ENCODE measurements around the gene PPIE.
"Not testable (repeated sequence)": the region's sequence is repeated elsewhere in the genome, so short reads cannot be mapped to it uniquely, and the experiment has no call there.

Gene PPIE

GRCh38 chr1:39758556-39759435 lies 20.1 kb downstream of the PPIE start:
- DNase-seq (ENCODE audit: low spot score): no peak

GRCh38 chr1:39759436-39759726 lies 20.7 kb downstream of the PPIE start:
- no peak for DNase-seq (ENCODE audit: low spot score)

- no peak for DNase-seq (ENCODE audit: low spot score)
Measured at GRCh38 chr1:39760074-39761008, 21.7 kb downstream of the PPIE start.

GRCh38 chr1:39761016-39761415 lies 22.3 kb downstream of the PPIE start:
- DNase-seq (ENCODE audit: low spot score): no peak

- DNase-seq (ENCODE audit: low spot score): no peak
Measured at GRCh38 chr1:39761557-39762260, 23.0 kb downstream of the PPIE start.

- no peak for DNase-seq (ENCODE audit: low spot score)
Measured at GRCh38 chr1:39762550-39763540, 24.2 kb downstream of the PPIE start.

GRCh38 chr1:39763619-39764374 lies 25.1 kb downstream of the PPIE start:
- DNase-seq (ENCODE audit: low spot score): not testable (repeated sequence)

- not testable (repeated sequence) for DNase-seq (ENCODE audit: low spot score)
Measured at GRCh38 chr1:39764512-39764911, 25.8 kb downstream of the PPIE start.

GRCh38 chr1:39766466-39766865 lies 27.8 kb downstream of the PPIE start:
- not testable (repeated sequence) for DNase-seq (ENCODE audit: low spot score)

GRCh38 chr1:39769502-39769901 lies 30.8 kb downstream of the PPIE start:
- not testable (repeated sequence) for DNase-seq (ENCODE audit: low spot score)

- not testable (repeated sequence) for DNase-seq (ENCODE audit: low spot score)
Measured at GRCh38 chr1:39770100-39771021, 31.7 kb downstream of the PPIE start.

- not testable (repeated sequence) for DNase-seq (ENCODE audit: low spot score)
Measured at GRCh38 chr1:39771022-39771532, 32.4 kb downstream of the PPIE start, which contains the start of gene OXCT2. OXCT2 (minus strand) TSS chr1:39771348; CDS start chr1:39771255, 93 bp downstream.

GRCh38 chr1:39773369-39773979 lies 34.8 kb downstream of the PPIE start:
- not testable (repeated sequence) for DNase-seq (ENCODE audit: low spot score)

GRCh38 chr1:39775141-39775540 lies 36.5 kb downstream of the PPIE start:
- not testable (repeated sequence) for DNase-seq (ENCODE audit: low spot score)

GRCh38 chr1:39775676-39776399 lies 37.2 kb downstream of the PPIE start:
- not testable (repeated sequence) for DNase-seq (ENCODE audit: low spot score)

- no peak for DNase-seq (ENCODE audit: low spot score)
Measured at GRCh38 chr1:39776400-39776713, 37.7 kb downstream of the PPIE start.

- no peak for DNase-seq (ENCODE audit: low spot score)
Measured at GRCh38 chr1:39776886-39777285, 38.2 kb downstream of the PPIE start.

- no peak for DNase-seq (ENCODE audit: low spot score)
Measured at GRCh38 chr1:39777306-39777705, 38.6 kb downstream of the PPIE start.
